ENCODE results near the gene ELL3. TPM values are rescaled to one million over a fixed set of nuclear protein-coding genes. Genes with fewer than 3 reads are reported as not detected.

ELL3 gene
- total and polyA plus RNA-seq, 10 of the 15 experiments (the other 5 are each of a cell fraction or from before 2014, with no cell fraction given): 12.9 to 30.3 (median 20.2) TPM

DNA sequence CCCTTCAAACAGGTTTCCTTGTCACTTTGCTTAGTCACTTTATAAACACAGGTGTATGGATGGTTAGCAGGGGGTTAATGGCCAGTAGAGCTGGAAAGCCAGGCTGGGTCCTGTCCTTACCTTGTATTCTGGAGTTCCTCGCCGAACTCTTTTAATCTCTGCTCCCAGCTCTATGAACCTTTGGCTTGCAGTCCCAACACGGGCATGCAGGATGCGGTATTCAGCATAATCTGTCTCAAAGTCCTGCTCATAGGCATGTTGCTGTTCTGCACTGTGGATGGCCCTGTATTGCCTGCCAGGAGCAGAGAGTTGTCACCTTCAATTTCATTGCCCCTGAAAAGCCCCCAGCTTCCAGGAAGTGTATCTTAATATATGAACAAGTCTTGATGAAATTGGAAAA, 2.7 kb downstream of the ELL3 start:
- no peak overlapping the region for H3K9ac ChIP-seq (ENCODE audit: control insufficient read depth, insufficient read depth, low read length)
- ChIA-PET POLR2A (interaction anchor here (1.0 to 1.8 kb wide), 3 partner anchors 8 to 21 kb away, joined by 3 to 4 read pairs (median 4); no protein-coding TSS in a partner anchor), SMC1A (ENCODE audit: uncharacterized antibody, unreplicated experiment) (interaction anchor here (1.0 to 14.9 kb wide), 4 partner anchors 18 to 51 kb away, joined by 3 to 129 read pairs (median 17); partner anchors contain the start of genes MFAP1 and SERF2), RAD21 (ENCODE audit: unreplicated experiment) (interaction anchor here (0.6 to 3.5 kb wide), 2 partner anchors 12 to 15 kb away, joined by 3 to 54 read pairs; no protein-coding TSS in a partner anchor), CTCF (interaction anchor here (0.6 to 5.8 kb wide), 4 partner anchors 15 to 66 kb away, joined by 3 to 72 read pairs (median 13); partner anchors contain the start of gene SERF2)
- DNase-seq (ENCODE audit: low read depth, low spot score): no peak
- H3K79me2 ChIP-seq (ENCODE audit: control insufficient read depth, insufficient read depth, low read length): no peaks in the 10 kb centered on the region
- WGBS (ENCODE audit: insufficient coverage, insufficient replicate concordance, low lambda C conversion rate, missing lambda C conversion rate): 95% methylated on average over 4 of the region's 4 CpGs
- H3K4me1 ChIP-seq (ENCODE audit: control insufficient read depth, insufficient read depth, low read length): peaks cover 16% of the 10 kb centered on the region
- no peak overlapping the region for H3K27ac ChIP-seq (ENCODE audit: control insufficient read depth, insufficient read depth)
- no peaks in the 10 kb centered on the region for H4K20me1 ChIP-seq (ENCODE audit: control insufficient read depth, insufficient read depth)
- BruUV-seq (replicated peaks): no TSS peak
- H3K27me3 ChIP-seq (replicated peaks in 1 of 2; ENCODE audit: control insufficient read depth in 2 of 2, insufficient read depth in 2 of 2, low read length in 1 of 2): no peaks in the 10 kb centered on the region
- intact Hi-C loops (cut with micrococcal nuclease; ENCODE audit: unreplicated experiment): no loop called here
- no peak overlapping the region for H2AFZ ChIP-seq (ENCODE audit: control insufficient read depth, low read depth, low read length)
- TF ChIP-seq POLR2A (IDR thresholded peaks at IDR 0.05; ENCODE audit: low read depth, low read length): 0 out of 2 replicates have a peak, but pooled peaks have one; percentile 42
- TF ChIP-seq, protein P1, sequence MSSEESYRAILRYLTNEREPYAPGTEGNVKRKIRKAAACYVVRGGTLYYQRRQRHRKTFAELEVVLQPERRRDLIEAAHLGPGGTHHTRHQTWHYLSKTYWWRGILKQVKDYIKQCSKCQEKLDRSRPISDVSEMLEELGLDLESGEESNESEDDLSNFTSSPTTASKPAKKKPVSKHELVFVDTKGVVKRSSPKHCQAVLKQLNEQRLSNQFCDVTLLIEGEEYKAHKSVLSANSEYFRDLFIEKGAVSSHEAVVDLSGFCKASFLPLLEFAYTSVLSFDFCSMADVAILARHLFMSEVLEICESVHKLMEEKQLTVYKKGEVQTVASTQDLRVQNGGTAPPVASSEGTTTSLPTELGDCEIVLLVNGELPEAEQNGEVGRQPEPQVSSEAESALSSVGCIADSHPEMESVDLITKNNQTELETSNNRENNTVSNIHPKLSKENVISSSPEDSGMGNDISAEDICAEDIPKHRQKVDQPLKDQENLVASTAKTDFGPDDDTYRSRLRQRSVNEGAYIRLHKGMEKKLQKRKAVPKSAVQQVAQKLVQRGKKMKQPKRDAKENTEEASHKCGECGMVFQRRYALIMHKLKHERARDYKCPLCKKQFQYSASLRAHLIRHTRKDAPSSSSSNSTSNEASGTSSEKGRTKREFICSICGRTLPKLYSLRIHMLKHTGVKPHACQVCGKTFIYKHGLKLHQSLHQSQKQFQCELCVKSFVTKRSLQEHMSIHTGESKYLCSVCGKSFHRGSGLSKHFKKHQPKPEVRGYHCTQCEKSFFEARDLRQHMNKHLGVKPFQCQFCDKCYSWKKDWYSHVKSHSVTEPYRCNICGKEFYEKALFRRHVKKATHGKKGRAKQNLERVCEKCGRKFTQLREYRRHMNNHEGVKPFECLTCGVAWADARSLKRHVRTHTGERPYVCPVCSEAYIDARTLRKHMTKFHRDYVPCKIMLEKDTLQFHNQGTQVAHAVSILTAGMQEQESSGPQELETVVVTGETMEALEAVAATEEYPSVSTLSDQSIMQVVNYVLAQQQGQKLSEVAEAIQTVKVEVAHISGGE (CRISPR knock-in tag; IDR thresholded peaks at IDR 0.05): no peak
- ATAC-seq: no peak
- no peak for FAIRE-seq
- H3K9me3 ChIP-seq (replicated peaks; ENCODE audit: control insufficient read depth, insufficient read depth, low read length): no peaks in the 10 kb centered on the region
- no peak overlapping the region for H3K4me2 ChIP-seq (ENCODE audit: control insufficient read depth, insufficient read depth)
- no peak overlapping the region for H3K4me3 ChIP-seq
- peaks cover 9 to 30% of the 10 kb centered on the region in 2 experiments for H3K36me3 ChIP-seq (ENCODE audit: control insufficient read depth in 2 of 2, insufficient read depth in 2 of 2, low read length in 1 of 2)
- in situ Hi-C loops (cut with MboI): no loop called here

DNA sequence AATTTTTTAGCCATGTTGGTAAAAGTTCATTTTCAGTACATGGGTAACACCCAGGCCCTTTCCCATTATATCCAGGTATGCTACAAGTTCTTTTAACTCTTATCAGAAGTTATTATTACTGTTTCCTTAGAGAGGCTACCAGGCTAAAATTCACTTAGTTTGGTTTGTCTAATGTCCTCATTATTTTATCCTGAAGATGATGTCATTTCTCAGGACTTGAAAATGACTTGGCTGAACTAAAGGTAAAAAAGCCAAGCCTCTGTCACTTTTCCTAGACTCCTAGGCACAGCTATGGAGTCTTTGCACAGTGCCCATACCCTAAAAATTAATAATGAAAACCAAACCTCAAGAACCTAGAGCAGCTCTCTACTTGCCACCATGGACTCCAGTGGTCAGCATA, 4.1 kb downstream of the ELL3 start:
- no peak overlapping the region for H3K4me3 ChIP-seq
- intact Hi-C loops (cut with micrococcal nuclease; ENCODE audit: unreplicated experiment) (no loop called here), in situ Hi-C loops (cut with MboI) (no loop called here)
- H3K4me1 ChIP-seq (ENCODE audit: control insufficient read depth, insufficient read depth, low read length): peaks cover 12% of the 10 kb centered on the region
- no peaks in the 10 kb centered on the region for H3K27me3 ChIP-seq (replicated peaks in 1 of 2; ENCODE audit: control insufficient read depth in 2 of 2, insufficient read depth in 2 of 2, low read length in 1 of 2)
- H2AFZ ChIP-seq (ENCODE audit: control insufficient read depth, low read depth, low read length): no peak overlapping the region
- ATAC-seq (no peak), DNase-seq (ENCODE audit: low read depth, low spot score) (no peak), FAIRE-seq (no peak)
- BruUV-seq (replicated peaks): no TSS peak
- H3K36me3 ChIP-seq (ENCODE audit: control insufficient read depth in 2 of 2, insufficient read depth in 2 of 2, low read length in 1 of 2): peaks cover 11 to 34% of the 10 kb centered on the region in 2 experiments
- no peaks in the 10 kb centered on the region for H3K9me3 ChIP-seq (replicated peaks; ENCODE audit: control insufficient read depth, insufficient read depth, low read length)
- SMC1A ChIA-PET (ENCODE audit: uncharacterized antibody, unreplicated experiment): interaction anchor here (1.9 to 14.9 kb wide), 5 partner anchors 17 to 43 kb away, joined by 5 to 129 read pairs (median 14); partner anchors contain the start of gene SERF2
- no peak overlapping the region for H3K27ac ChIP-seq (ENCODE audit: control insufficient read depth, insufficient read depth)
- RAD21 ChIA-PET (ENCODE audit: unreplicated experiment): no interaction called here
- H3K79me2 ChIP-seq (ENCODE audit: control insufficient read depth, insufficient read depth, low read length): no peaks in the 10 kb centered on the region
- CTCF ChIA-PET: interaction anchor here (1.0 kb wide), 1 partner anchor 32 kb away, joined by 3 read pairs; no protein-coding TSS in a partner anchor
- no peaks in the 10 kb centered on the region for H4K20me1 ChIP-seq (ENCODE audit: control insufficient read depth, insufficient read depth)
- no peak overlapping the region for H3K9ac ChIP-seq (ENCODE audit: control insufficient read depth, insufficient read depth, low read length)
- POLR2A ChIA-PET: interaction anchor here (0.9 to 1.8 kb wide), 3 partner anchors 10 to 19 kb away, joined by 3 to 4 read pairs (median 3); no protein-coding TSS in a partner anchor
- no peak overlapping the region for H3K4me2 ChIP-seq (ENCODE audit: control insufficient read depth, insufficient read depth)
- TF ChIP-seq, protein P2, sequence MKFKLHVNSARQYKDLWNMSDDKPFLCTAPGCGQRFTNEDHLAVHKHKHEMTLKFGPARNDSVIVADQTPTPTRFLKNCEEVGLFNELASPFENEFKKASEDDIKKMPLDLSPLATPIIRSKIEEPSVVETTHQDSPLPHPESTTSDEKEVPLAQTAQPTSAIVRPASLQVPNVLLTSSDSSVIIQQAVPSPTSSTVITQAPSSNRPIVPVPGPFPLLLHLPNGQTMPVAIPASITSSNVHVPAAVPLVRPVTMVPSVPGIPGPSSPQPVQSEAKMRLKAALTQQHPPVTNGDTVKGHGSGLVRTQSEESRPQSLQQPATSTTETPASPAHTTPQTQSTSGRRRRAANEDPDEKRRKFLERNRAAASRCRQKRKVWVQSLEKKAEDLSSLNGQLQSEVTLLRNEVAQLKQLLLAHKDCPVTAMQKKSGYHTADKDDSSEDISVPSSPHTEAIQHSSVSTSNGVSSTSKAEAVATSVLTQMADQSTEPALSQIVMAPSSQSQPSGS (IDR thresholded peaks at IDR 0.05; ENCODE audit: low read length): 0 out of 2 replicates have a peak, but pooled peaks have one; percentile 33
- 0 out of 2 replicates have a peak, but pooled peaks have one; percentile 42 for TF ChIP-seq POLR2AphosphoS5 (IDR thresholded peaks at IDR 0.05; ENCODE audit: low read length)
- TF ChIP-seq, protein P1 (CRISPR knock-in tag; IDR thresholded peaks at IDR 0.05): no peak
- TF ChIP-seq JUNB (IDR thresholded peaks at IDR 0.05): no peak
- no peak for TF ChIP-seq CHD2 (IDR thresholded peaks at IDR 0.05; ENCODE audit: borderline replicate concordance, low read depth, low read length)

Data from GM12878 (cell line).